ENCODE results near the gene PRKRA. TPM values are rescaled to one million over a fixed set of nuclear protein-coding genes. Genes with fewer than 3 reads are reported as not detected.

Gene PRKRA
- total and polyA plus RNA-seq, 2 of the 13 experiments (the other 11 are each of a cell fraction or from before 2014, with no cell fraction given): 53.1 to 74.7 TPM

GRCh38 chr2:178450524-178450773 is 526 bp downstream of the PRKRA start (continued):
- TF ChIP-seq ZNF468 (CRISPR knock-in tag; IDR thresholded peaks at IDR 0.05) (no peak), ZSCAN31 (CRISPR knock-in tag; IDR thresholded peaks at IDR 0.05; ENCODE audit: low read depth) (no peak), FOXP4 (CRISPR knock-in tag; IDR thresholded peaks at IDR 0.05) (no peak; the same call in 1 of the 2 replicates), ZUFSP (CRISPR knock-in tag; IDR thresholded peaks at IDR 0.05; ENCODE audit: borderline replicate concordance) (no peak), TERF1 (CRISPR knock-in tag; IDR thresholded peaks at IDR 0.05) (no peak), SMAD3 (CRISPR knock-in tag; IDR thresholded peaks at IDR 0.05) (no peak), ZNF496 (CRISPR knock-in tag; IDR thresholded peaks at IDR 0.05; ENCODE audit: insufficient replicate concordance) (no peak), ZNF501 (CRISPR knock-in tag; IDR thresholded peaks at IDR 0.05) (no peak), RERE (CRISPR knock-in tag; IDR thresholded peaks at IDR 0.05; ENCODE audit: low read depth) (no peak), PCBP1 (IDR thresholded peaks at IDR 0.05; ENCODE audit: borderline replicate concordance, low read depth, low read length) (no peak), SNAI1 (CRISPR knock-in tag; IDR thresholded peaks at IDR 0.05; ENCODE audit: borderline replicate concordance) (peak; percentile 19; the same call in 1 of the 2 replicates), ZFP82 (CRISPR knock-in tag; IDR thresholded peaks at IDR 0.05; ENCODE audit: borderline replicate concordance) (no peak), MYC (CRISPR knock-in tag; IDR thresholded peaks at IDR 0.05; ENCODE audit: borderline replicate concordance) (no peak), CEBPB (IDR thresholded peaks at IDR 0.05; ENCODE audit: borderline replicate concordance, low read depth, low read length) (no peak), ARHGAP35 (CRISPR knock-in tag; IDR thresholded peaks at IDR 0.05; ENCODE audit: borderline replicate concordance) (no peak; the same call in 1 of the 2 replicates), KLF15 (CRISPR knock-in tag; IDR thresholded peaks at IDR 0.05; ENCODE audit: borderline replicate concordance) (no peak), ZNF557 (CRISPR knock-in tag; IDR thresholded peaks at IDR 0.05) (no peak), RXRB (CRISPR knock-in tag; IDR thresholded peaks at IDR 0.05; ENCODE audit: borderline replicate concordance) (no peak), PHF21A (CRISPR knock-in tag; IDR thresholded peaks at IDR 0.05) (no peak), ZNF709 (CRISPR knock-in tag; IDR thresholded peaks at IDR 0.05) (no peak), NCOA2 (CRISPR knock-in tag; IDR thresholded peaks at IDR 0.05) (no peak)
